ENCODE data around the gene SPATA33.
A peak's percentile ranks its signal among the peaks of the same experiment; 100 is the strongest.

- TF ChIP-seq CTCF (IDR thresholded peaks at IDR 0.05; ENCODE audit: low read depth, low read length) (no peak), POLR2A (IDR thresholded peaks at IDR 0.05; ENCODE audit: extremely low read depth, insufficient read length) (no peak), MAX (IDR thresholded peaks at IDR 0.05; ENCODE audit: low read depth, low read length) (peak; percentile 93), MYC (IDR thresholded peaks at IDR 0.05; ENCODE audit: low read depth, low read length) (no peak; the same call in 1 of the 2 replicates)
These were observed 29.7 kb downstream of the SPATA33 start for GRCh38 chr16:89687092-89687940.

Measured in NB4 (cell line).